Measurements from ENCODE around the gene SCAPER. TPM values are rescaled to one million over a fixed set of nuclear protein-coding genes. Genes with fewer than 3 reads are reported as not detected.
"Not testable (repeated sequence)": the region's sequence is repeated elsewhere in the genome, so short reads cannot be mapped to it uniquely, and the experiment has no call there.

Gene SCAPER
- polyA plus RNA-seq, 4 donors, result 21.6 to 29.0 (median 26.0) TPM

DNA sequence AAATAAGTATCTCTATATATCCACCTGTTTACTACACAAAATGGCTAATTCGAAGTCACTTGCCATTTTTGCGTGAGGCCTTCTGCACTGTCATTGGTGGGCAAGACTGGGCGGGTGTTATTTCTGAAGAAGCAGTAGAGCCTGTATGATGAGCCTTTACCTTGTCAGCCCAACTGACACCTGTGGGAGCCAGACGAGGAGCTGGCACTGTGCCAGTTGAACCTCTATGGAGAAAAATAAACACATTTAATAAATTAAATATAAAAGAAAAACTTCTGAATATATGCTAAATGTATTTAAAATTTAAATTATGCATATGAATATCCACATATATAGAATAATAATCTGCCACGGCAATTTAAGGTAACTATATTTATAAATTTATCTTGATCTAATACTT lies 109.9 kb downstream of the SCAPER start:
- no peak for DNase-seq (ENCODE audit: low read depth in 4 of 4, low spot score in 3 of 4)

DNA sequence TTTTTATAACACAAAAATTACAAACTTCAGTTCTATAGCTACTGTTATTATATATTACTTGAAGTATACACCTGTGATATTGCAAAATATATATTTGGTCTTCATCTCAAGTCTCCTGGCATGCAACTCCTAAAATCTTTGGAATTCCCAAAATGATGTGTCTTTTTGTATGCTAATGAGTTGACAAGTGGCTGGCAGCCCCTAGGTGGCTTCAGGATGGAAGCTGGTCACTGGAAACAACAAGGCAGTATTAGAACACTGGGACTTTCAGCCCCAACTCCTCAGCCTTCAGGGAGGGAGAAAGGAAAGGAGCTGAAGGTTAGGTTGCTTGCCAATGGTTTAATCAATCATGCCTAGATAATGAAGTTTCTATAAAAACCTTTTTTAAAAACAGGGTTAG lies 112.0 kb downstream of the SCAPER start:
- no peak for DNase-seq (ENCODE audit: low read depth in 4 of 4, low spot score in 3 of 4)

DNA sequence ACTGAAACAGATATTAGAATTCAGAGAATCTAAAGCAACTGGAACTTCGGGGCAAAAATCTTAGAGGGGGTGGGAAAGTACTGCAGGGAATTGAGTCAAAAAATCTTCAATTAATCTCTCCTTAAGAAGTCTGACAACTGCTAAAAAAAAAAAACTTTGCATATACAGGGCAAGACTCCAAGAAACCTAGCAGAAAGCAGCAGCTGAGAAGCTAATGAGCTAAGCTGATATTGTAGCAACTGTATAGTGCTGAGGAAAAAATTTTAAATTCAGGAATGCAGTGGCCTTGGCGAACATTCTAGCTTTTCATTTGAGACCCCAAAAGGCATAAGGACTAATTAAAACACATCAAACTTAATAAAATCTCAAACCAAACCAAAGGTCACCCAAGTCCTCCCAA lies 113.6 kb downstream of the SCAPER start:
- no peak for DNase-seq (ENCODE audit: low read depth in 4 of 4, low spot score in 3 of 4)

DNA sequence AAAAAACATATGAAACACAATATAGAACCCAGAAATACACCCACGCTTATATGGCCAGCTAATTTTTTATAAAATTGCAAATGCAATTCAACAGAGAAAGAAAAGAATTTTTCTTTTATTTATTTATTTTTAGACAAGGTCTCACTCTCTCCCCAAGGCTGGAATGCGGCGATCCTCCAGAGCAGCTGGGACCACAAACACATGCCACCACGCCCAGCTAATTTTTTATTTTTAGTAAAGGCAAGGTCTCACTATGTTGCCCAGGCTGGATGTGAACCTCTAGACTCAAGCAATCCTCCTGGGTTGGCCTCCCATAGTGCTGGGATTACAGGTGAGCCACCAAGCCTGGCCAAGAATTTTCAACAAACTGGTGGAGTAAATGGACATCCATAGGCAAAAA lies 117.9 kb downstream of the SCAPER start:
- no peak for DNase-seq (ENCODE audit: low read depth in 4 of 4, low spot score in 3 of 4)

DNA sequence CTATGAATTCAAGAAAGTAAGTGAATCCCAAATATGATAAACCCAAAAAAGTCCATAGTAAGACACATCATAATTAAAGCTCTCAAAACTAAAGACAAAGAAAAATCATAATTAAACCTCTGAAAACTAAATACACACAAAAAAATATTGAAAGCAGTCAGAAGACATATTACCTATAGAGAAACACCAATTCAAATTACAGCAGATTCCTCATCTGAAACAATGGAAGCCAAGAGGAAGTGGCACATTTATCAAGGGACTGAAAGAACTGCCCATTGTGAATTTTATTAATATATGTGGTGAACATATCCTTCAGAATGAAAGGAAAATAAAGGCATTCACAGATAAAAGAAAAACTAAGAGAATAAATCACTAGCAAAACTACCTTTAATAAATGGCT lies 128.2 kb downstream of the SCAPER start:
- no peak for DNase-seq (ENCODE audit: low read depth in 4 of 4, low spot score in 3 of 4)

DNA sequence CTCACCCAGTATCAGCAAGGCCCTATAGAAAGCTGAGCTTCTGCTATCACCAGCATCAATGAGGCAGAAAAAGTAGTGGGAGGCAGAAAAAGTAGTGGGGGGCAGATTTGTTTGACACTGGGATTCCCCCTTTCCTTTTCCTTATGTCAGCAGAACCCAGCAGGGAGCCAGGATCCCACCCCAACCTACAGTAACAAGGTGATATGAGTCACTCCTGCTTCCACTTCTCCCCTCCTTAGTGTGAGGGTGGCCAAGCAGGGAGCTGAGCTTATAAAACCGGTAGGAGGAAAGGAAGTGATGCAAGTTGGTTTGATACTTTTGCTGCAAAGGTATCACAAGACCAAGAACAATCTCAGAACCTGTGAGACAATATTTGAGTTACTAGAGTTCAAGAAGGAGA lies 128.7 kb downstream of the SCAPER start:
- no peak for DNase-seq (ENCODE audit: low read depth in 4 of 4, low spot score in 3 of 4)

DNA sequence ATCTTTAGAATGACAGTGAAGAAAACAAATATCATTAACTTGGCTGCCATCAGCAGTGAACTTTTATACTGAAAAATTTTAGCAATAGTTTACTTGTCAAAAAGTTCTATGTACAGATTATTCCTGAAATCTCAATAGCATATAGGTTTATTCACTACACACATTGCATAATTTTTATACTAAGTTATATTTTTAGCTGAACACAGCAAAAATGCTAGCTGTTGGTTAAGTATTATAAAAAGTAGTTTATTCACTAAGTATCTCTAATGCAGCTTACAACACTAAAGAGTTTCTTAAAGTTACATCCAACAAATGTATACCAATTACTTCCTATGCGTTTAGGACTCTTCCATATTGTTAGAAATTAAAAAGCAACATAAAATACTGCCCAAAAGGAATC lies 131.9 kb downstream of the SCAPER start:
- no peak for DNase-seq (ENCODE audit: low read depth in 4 of 4, low spot score in 3 of 4)

DNA sequence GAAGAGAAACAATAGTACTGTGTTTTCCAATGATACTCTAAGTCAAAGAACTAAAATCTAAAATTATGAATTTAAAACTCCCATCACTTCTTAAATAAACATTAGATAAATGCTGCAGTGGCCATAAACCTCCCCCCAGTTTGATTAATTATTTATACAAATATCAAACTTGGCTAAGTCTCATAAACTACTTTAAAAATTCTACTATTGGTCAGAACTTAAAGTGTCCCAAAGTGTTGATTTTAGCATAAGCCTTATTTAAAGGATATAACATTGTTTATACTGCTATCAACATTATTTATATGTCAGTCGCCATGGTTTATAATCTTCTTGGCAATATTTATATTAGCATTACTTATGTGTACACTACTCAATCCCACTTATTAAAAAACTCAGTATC lies 132.4 kb downstream of the SCAPER start:
- no peak for DNase-seq (ENCODE audit: low read depth in 4 of 4, low spot score in 3 of 4)

DNA sequence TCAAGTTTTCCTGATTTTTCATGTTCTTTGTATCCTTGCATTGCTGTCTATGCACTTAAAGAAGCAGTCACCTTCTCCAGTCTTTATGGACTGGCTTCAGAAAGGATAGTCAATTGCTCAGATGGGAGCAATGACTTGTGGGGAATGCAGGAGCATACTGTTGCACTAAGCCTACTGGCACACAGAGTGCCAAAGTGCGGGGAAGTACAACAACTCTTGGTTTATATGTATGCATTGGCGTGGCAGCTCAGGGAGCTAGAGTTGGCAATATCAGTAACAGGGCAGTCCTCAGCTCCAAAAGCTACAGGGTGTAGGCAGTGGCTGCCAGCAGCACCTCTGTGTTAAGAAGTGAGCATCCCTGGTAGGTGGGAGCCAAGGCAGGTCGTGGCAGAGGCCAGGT lies 141.1 kb downstream of the SCAPER start:
- DNase-seq (ENCODE audit: low read depth in 4 of 4, low spot score in 3 of 4), result no peak

DNA sequence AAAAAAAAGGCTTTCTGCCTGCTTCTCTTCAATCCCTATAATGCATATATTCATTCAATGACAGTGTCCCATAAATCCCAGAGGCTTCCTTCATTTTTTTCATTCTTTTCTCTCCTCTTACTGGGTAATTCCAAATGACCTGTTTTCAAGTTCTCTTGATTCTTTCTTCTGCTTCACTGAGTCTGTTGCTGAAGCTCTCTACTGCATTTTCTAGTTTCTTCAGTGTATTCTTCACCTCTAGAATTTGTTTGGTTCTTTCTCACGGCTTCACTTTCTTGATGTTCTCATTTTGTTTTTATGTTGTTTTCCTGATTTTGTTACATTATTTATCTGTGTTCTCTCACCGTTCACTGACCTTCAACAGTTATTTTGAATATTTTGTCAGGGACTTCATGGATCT lies 141.6 kb downstream of the SCAPER start:
- no peak for DNase-seq (ENCODE audit: low read depth in 4 of 4, low spot score in 3 of 4)

DNA sequence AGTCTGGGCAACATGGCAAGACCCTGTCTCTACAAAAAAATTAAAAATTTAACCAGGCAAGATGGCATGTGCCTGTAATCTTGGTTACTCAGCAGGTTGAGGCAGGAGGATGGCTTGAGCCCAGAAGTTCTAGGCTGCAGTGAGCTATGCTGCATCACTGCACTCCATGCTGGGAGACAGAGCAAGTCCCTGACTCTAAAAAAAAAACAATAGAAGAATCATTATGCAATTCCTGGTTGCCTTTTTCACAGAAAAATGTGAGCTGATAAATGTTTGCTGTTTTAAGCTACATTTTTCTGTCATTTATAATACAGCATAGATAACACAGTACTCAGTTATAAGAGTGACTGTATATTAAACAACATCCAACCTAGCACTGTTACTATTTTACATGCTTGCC lies 148.8 kb downstream of the SCAPER start:
- DNase-seq (ENCODE audit: low read depth in 4 of 4, low spot score in 3 of 4), result no peak

DNA sequence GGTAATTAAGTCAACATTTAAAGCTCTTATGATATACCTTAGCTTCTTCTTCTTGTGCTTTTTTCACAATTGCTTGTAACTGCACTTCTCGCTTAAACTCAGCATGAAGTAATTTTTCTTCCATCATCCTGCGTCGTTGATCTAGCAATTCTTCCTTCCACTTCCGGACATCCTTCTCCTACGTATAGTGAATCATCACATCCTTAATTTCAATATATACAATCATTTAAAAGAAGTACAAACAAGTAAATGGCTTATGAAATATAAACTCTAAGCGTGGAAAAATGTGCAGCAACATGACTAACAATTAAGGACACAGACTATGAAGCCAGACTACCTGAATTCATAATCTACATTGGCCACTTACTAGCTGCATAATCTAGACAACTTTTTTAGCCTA lies 151.4 kb downstream of the SCAPER start:
- DNase-seq (ENCODE audit: low read depth in 4 of 4, low spot score in 3 of 4), result no peak

DNA sequence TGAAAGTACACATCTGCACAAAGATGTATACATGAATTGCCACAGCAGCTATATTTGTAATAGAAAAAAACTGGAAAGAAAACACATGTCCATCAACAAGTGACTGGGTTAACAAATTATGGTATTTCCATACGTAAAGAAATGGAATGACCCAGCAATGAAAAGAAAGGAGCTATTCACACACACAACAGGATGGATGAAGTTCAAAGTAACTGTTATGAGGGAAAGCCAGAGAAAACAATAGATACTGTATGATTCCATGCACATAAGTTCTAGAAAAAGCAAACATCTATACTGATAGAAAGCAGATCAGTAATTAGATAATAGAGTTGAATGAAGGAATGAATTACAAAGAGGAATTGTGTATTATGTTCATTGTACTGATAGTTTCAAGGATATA lies 152.0 kb downstream of the SCAPER start:
- no peak for DNase-seq (ENCODE audit: low read depth in 4 of 4, low spot score in 3 of 4)

DNA sequence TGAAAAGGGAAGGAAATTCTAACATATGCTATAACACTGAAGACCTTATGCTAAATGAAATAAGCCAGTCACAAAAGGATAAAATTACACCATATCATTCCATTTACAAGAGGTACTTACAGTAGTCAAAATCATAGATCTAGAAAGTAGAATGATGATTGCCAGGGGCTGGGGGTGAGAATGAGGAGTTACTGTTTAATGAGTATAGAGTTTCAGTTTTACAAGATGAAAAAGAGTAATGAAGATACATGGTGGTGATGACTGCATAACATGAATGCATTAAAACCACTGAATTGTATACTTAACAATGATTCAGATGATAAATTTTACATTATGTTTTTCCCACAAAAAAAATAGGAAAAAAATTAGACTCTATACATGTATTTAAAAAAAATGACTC lies 152.6 kb downstream of the SCAPER start:
- DNase-seq (ENCODE audit: low read depth in 4 of 4, low spot score in 3 of 4), result no peak

DNA sequence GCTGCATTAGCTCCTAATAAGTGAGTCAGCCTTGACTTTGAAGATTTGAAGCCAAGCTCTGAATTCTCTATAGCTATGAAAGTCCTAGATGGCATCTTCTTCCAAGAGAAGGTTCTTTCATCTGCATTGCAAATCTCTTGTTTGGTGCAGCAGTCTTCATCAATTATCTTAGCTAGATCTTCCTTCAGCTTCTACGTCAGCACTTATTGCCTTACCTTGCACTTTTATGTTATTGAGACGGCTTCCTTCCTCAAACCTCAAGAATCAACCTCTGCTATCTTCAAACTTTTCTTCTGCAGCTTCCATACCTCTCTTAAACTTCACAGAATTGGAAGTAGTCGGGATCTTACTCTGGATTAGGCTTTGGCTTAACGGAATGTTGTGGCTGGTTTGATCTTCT lies 167.6 kb downstream of the SCAPER start:
- DNase-seq (ENCODE audit: low read depth in 4 of 4, low spot score in 3 of 4), result no peak

DNA sequence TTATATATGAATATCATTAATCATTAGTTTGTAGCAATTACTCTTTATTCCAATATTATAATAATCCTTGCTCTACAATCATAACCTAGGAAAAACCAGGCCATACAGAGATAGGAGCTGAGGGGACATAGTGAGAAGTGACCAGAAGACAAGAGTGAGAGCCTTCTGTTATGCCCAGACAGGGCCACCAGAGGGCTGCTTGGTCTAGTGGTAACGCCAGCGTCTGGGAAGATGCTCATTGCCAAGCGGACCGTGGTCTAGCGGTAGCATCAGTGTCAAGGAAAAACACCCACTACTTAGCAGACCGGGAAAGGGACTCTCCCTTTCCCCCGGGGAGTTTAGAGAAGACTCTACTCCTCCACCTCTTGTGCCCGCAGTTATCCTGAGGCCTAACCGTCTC lies 172.8 kb downstream of the SCAPER start:
- not testable (repeated sequence) for DNase-seq (ENCODE audit: low read depth in 4 of 4, low spot score in 3 of 4)

DNA sequence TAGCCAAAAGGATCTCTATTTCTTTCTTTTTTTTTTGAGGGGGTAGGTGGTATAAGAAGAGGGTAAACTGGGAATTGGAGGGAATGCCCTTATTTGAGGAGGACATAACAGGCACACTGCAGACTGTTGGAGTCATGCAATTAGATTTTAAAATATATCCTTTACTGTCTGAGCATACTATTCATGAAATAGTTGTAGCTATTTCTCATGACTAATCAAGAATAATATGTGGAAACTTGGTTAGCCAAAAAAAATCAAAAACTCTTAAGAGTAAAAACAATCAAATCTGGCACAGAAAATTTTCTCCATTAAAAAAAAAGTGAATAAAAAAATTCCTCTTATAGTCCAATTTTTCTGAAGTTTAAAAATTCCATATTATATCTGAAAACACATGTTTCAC lies 174.9 kb downstream of the SCAPER start:
- DNase-seq (ENCODE audit: low read depth in 4 of 4, low spot score in 3 of 4), result no peak

DNA sequence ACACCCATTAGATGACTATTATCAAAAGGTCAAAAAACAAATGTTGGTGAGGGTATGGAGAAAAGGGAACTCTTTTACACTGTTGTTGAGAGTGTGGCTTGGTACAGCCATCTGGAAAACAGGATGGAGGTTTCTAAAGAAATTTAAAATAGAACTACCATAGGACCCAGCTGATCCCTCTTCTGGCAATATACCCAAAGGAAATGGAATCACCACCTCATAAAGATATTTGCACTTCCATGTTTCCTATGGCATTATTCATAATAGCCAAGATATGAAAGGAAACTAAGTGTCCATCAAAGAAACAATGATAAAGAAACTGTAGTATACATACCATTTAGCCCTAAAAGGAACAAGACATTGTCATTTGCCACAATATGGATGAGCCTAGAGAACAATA lies 186.3 kb downstream of the SCAPER start:
- no peak for DNase-seq (ENCODE audit: low read depth in 4 of 4, low spot score in 3 of 4)

DNA sequence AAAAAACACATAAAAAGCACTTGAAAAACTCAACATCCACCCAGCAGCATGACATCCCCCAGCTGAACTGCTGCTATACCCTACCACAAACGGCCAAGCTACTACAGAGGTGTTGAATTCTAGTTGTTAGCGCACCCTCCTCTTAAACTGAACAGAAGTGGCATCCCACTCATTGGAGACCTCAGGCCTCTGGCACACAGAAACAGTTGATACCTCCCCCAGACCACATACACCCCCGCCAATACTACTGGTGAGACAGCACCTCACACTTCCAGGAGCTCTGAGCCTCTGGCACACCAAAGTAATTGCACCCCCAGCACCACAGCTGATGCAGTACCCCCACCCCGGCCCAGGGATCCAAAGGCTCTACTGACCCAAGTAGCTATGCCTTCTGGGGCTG lies 190.2 kb downstream of the SCAPER start:
- DNase-seq (ENCODE audit: low read depth in 4 of 4, low spot score in 3 of 4), result no peak

DNA sequence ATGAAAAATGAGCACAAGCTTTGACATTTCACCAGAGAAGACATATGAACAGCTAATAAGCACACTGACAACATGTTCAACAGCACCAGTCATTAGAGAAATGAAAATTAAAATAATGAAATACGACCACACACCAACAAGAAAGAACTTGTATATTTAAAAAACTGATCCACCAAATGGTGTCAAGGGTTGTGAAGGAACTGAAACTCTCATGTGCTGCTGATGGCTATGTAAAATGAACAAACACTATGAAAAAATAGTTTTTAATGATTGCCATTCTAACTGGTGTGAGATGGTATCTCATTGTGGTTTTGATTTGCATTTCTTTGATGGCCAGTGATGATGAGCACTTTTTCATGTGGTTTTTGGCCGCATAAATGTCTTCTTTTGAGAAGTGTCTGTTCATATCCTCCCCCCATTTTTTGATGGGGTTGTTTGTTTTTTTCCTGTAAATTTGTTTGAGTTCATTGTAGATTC lies 193.8 kb downstream of the SCAPER start:
- DNase-seq (ENCODE audit: low read depth in 4 of 4, low spot score in 3 of 4), result no peak

DNA sequence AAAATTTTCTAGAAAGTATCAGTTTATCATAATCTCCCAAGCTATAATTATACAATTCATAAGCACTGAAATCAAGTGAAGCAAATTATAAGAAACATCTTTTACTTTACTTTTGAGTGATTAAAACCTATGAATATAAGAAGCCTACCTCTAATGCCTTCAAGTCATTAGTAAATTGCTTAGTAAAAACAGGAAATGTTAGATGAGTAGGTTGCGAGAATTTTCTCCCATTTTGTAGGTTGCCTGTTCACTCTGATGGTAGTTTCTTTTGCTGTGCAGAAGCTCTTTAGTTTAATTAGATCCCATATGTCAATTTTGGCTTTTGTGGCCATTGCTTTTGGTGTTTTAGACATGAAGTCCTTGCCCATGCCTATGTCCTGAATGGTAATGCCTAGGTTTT lies 201.1 kb downstream of the SCAPER start:
- not testable (repeated sequence) for DNase-seq (ENCODE audit: low read depth in 4 of 4, low spot score in 3 of 4)

DNA sequence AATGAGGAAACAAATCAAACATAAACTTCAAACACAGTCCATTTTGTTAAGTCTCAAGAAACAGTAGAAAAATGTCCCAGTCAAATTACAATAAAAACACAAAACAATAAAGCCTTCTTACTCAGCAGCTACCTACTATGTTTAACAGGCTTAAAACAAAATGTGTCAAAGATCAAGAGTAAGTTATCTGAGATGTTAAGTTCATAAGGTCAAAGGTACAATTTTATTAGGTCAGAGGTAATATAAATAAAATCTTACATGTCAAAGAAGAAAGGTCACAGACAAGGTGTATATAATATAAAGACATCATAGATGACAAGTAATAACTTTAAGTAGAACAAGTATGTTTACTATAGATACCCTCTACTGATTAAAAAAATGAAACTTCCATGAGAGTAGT lies 208.3 kb downstream of the SCAPER start:
- no peak for DNase-seq (ENCODE audit: low read depth in 4 of 4, low spot score in 3 of 4)

DNA sequence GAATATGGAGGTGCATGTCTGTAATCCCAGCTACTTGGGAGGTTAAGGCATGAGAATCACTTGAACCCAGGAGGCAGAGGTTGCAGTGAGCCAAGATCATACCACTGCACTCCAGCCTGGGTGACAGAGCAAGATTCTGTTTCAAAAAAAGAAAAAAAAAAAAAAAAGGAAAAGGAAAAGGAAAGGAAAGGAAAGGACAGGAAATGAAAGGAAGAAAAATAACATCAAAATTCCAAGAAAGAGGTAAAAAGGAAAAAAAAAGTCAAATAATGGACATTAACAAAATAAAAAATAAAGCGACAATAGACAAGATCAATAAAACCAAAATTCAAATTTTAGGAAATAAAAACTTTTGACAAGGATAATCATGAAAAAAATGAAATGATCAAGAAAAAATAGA lies 212.6 kb downstream of the SCAPER start:
- DNase-seq (ENCODE audit: low read depth in 4 of 4, low spot score in 3 of 4), result not testable (repeated sequence)

DNA sequence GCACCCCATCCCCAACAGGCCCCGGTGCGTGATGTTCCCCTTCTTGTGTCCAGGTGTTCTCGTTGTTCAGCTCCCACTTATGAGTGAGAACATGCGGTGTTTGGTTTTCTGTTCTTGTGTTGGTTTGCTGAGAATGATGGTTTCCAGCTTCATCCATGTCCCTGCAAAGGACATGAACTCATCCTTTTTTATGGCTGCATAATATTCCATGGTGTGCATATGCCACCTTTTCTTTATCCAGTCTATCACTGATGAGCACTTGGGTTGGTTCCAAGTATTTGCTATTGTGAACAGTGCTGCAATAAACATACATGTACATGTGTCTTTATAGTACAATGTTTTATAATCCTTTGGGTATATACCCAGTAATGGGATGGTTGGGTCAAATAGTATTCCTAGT lies 217.5 kb downstream of the SCAPER start:
- DNase-seq (ENCODE audit: low read depth in 4 of 4, low spot score in 3 of 4), result not testable (repeated sequence)

Measured in left renal pelvis (tissue), 4 donors.